Right lobe of liver (tissue), 6 donors: ENCODE measurements around the gene NCL. TPM values are rescaled to one million over a fixed set of nuclear protein-coding genes. Genes with fewer than 3 reads are reported as not detected.

ENCODE experiments used
- ATAC-seq, 4 donors: fragments of 200-7000 bp; cut with Tn5 transposase; one replicate each; pipeline ENCODE4 v1.9.1; 2020; ENCODE audit warnings: mild to moderate bottlenecking in 4 of 4, moderate library complexity in 4 of 4
- DNase-seq, 3 donors: peaks; one replicate each; pipeline ENCODE4 v3.0.0-alpha.2; 2020
- H3K27ac ChIP-seq, 3 donors: fragments of 200-600 bp; one replicate each; pipeline ENCODE4 v1.8.0; 2022
- H3K27me3 ChIP-seq, 2 donors: fragments of 200-600 bp; one replicate each; pipeline ENCODE4 v1.8.0; 2022
- H3K36me3 ChIP-seq, 4 donors: fragments of 200-600 bp; sonication (generic) in 1 of 4; one replicate each; pipeline versions ENCODE4 v1.5.1 to v1.8.0; 2017 to 2022; ENCODE audit warnings: control low read depth in 1 of 4
- H3K4me1 ChIP-seq, 4 donors: fragments of 200-600 bp; sonication (generic) in 1 of 4; one replicate each; pipeline versions ENCODE4 v1.5.1 to v1.8.0; 2017 to 2022; ENCODE audit warnings: control low read depth in 1 of 4
- H3K4me3 ChIP-seq, 3 donors: fragments of 200-600 bp; one replicate each; pipeline ENCODE4 v1.8.0; 2022
- H3K9me3 ChIP-seq, 4 donors: fragments of 200-600 bp; sonication (generic) in 1 of 4; one replicate each; pipeline versions ENCODE4 v1.5.1 to v1.8.0; 2017 to 2022; ENCODE audit warnings: control low read depth in 1 of 4
- POLR2A ChIP-seq: fragments of 450-650 bp; IDR thresholded peaks from one replicate; pipeline ENCODE4 v1.6.1; 2017; ENCODE audit warnings: antibody characterized with exemption, mild to moderate bottlenecking
- whole genome bisulfite sequencing: methylation state at CpG from one replicate; pipeline ENCODE4 v1.1.6; 2018; ENCODE audit warnings: low coverage, low lambda C conversion rate; ENCODE audit not compliant: insufficient coverage; ENCODE audit errors: missing lambda C conversion rate; 5-methylcytosine and 5-hydroxymethylcytosine counted together
- intact Hi-C, 2 donors: fragments of 100-400 bp; cut with DNase I; formaldehyde crosslinking; loops; one replicate each; pipeline versions ENCODE4 v1.11.2 to v1.14.1; 2022
- total RNA-seq, 6 experiments: library from RNA; depleted of rRNA in 2 of 6; stranded (reverse); fragments of >200 nt in 2 of 6; fragmentation: NEBNext Ultra II Directional in 3 of 6; extraction: Animal tissue kit (Norgen Biotek cat#: 25700) in 3 of 6; gene quantifications; one replicate each; pipeline versions ENCODE4 v1.1.0 to v1.2.4, GENCODE V29; 2016 to 2023
- TF ChIP-seq, protein P1 (sequence below), 4 donors: fragments of 200-600 bp in 3 of 4; fragments of 450-650 bp in 1 of 4; IDR thresholded peaks; one replicate each; pipeline versions ENCODE4 v1.5.1 to v1.8.0; 2016 to 2022; ENCODE audit warnings: antibody characterized with exemption in 4 of 4, mild to moderate bottlenecking in 2 of 4
- donor health status: DM: no; HTN: yes; CAD: no.
- donor health status: DM: no; HTN: no; CAD: no.
- donor health status: DM: no; HTN: no; CAD: no.
- donor health status: DM: no; HTN: yes; CAD: no.
- donor health status: DM: no; HTN: yes; CAD: no.

The NCL gene
- total RNA-seq, 6 experiments from 2014 or later, result 78.8 to 203 (median 146) TPM

DNA sequence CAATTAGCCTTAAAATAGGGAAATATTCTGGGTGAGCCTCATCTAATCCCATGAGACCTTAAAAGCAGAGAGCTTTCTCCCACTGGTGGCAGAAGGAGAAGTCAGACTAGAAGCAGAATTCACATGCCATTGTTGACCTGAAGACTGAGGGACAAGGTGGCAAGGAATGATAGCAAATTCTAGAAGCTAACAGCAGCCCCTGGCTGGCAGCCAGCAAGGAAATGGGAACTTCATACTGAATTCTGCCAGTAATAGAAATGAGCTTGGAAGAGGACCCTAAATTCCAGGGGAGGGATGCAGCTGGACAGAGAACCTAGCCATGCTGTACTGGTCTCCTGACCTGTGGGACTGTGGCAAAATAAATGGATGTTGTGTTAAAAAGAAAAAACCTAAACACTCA, 49.3 kb downstream of the NCL start:
- Histone ChIP-seq H3K27ac (no peak overlapping the region), H3K4me3 (no peak overlapping the region), H3K27me3 (no peaks in the 10 kb centered on the region), H3K4me1 (peaks cover 0 to 14% (median 0%) of the 10 kb centered on the region in 4 donors), H3K36me3 (no peaks in the 10 kb centered on the region), H3K9me3 (no peaks in the 10 kb centered on the region)
- TF ChIP-seq, protein P1, sequence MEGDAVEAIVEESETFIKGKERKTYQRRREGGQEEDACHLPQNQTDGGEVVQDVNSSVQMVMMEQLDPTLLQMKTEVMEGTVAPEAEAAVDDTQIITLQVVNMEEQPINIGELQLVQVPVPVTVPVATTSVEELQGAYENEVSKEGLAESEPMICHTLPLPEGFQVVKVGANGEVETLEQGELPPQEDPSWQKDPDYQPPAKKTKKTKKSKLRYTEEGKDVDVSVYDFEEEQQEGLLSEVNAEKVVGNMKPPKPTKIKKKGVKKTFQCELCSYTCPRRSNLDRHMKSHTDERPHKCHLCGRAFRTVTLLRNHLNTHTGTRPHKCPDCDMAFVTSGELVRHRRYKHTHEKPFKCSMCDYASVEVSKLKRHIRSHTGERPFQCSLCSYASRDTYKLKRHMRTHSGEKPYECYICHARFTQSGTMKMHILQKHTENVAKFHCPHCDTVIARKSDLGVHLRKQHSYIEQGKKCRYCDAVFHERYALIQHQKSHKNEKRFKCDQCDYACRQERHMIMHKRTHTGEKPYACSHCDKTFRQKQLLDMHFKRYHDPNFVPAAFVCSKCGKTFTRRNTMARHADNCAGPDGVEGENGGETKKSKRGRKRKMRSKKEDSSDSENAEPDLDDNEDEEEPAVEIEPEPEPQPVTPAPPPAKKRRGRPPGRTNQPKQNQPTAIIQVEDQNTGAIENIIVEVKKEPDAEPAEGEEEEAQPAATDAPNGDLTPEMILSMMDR (IDR thresholded peaks at IDR 0.05), result no peak
- no peak for TF ChIP-seq POLR2A
- DNase-seq (no peak), ATAC-seq (no peak)
- intact Hi-C loops, result no loop called here

DNA sequence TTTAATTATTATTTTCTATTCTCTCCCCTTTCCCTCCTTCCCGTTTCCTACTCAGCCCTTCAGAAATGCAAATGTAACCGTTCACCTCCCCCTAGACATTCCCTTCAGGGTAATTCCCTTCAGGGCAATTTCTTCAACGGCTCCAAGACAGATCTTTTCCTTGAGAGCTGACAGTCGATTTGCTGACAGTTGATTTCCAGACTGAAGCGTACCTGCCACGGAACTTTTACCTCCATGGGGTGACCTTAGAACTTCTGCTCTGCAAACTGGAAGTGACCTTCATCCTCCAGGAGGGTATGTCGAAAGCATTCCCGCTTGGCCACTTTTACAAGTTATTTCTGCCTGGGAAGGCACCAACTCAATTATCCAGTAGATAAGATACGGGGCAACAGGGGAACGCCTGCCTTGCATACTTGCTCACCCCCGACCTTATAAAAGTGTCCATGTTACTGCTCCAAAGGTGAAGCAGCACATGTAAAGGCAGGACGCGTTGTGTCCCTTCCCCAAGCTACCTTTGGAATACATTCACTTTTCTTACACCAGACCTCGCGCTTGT, 50.3 kb downstream of the NCL start:
- 26% methylated on average over 15 of the region's 15 CpGs for WGBS
- H3K36me3 ChIP-seq, result no peaks in the 10 kb centered on the region
- DNase-seq (peak in 1 of 3 donors; percentile 63), ATAC-seq (peak; percentile 74 to 87 (median 75))
- peak overlapping the region in 1 of 3 donors; percentile 34 for H3K27ac ChIP-seq
- H3K4me3 ChIP-seq, result no peak overlapping the region
- H3K27me3 ChIP-seq, result no peaks in the 10 kb centered on the region
- TF ChIP-seq, protein P1 (IDR thresholded peaks at IDR 0.05), result no peak
- TF ChIP-seq POLR2A, result no peak
- peaks cover 0 to 14% (median 0%) of the 10 kb centered on the region in 4 donors for H3K4me1 ChIP-seq
- intact Hi-C loops, result no loop called here
- no peaks in the 10 kb centered on the region for H3K9me3 ChIP-seq

DNA sequence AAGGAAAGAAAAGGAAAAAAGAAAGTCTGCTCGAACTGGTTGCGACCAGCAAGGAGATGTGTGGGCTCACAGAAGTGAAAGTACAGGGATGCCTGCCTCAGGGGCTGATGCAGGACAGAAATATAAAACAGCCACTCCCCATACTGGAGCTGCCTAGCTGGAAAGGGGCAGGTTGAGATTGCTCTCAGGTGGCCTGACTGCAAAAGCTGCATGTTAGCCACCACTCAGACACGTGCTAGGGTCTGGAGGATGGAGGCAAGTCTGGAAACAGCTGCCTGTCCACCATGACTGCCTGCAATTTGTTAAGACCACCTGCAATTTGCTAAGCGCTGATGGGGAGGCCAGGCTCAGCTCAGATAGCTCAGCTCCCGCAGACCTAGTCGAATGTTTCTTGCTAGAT, 50.8 kb downstream of the NCL start:
- peaks cover 0 to 14% (median 0%) of the 10 kb centered on the region in 4 donors for H3K4me1 ChIP-seq
- H3K4me3 ChIP-seq, result no peak overlapping the region
- H3K27me3 ChIP-seq, result no peaks in the 10 kb centered on the region
- no peak for TF ChIP-seq POLR2A
- TF ChIP-seq, protein P1 (IDR thresholded peaks at IDR 0.05), result no peak
- no peaks in the 10 kb centered on the region for H3K9me3 ChIP-seq
- DNase-seq, result no peak
- H3K27ac ChIP-seq, result no peak overlapping the region
- intact Hi-C loops, result no loop called here
- no peak for ATAC-seq
- no peaks in the 10 kb centered on the region for H3K36me3 ChIP-seq
- 87% methylated on average over 3 of the region's 6 CpGs for WGBS

DNA sequence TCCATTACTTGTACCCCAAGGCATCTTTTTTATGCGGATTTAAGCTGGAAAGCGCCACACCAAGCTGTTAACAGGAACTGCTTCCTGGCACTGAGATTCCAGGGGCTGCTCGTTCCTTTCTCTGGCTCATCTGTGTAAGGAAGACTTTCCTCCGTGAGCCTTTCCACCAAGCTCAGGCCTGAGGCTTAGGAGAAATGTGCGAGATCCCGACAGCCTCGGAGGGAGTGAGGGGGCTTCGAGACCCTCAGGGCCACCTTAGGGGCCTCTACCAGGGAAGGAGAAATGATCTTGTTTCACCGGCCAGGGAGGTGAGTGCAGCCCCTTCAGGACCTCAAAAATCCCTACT, 51.7 kb downstream of the NCL start:
- TF ChIP-seq, protein P1 (IDR thresholded peaks at IDR 0.05), result no peak
- no peak for TF ChIP-seq POLR2A
- Histone ChIP-seq H3K36me3 (no peaks in the 10 kb centered on the region), H3K4me3 (peak overlapping the region in 2 of 3 donors; percentile 41 to 64), H3K4me1 (peaks cover 0 to 14% (median 0%) of the 10 kb centered on the region in 4 donors), H3K9me3 (no peaks in the 10 kb centered on the region), H3K27me3 (no peaks in the 10 kb centered on the region), H3K27ac (no peak overlapping the region)
- DNase-seq (no peak), ATAC-seq (no peak)
- intact Hi-C loops, result no loop called here
- WGBS, result 48% methylated on average over 7 of the region's 9 CpGs
